Endothelial cell (in vitro differentiated cells): ENCODE measurements around the gene KIF1C. TPM values are rescaled to one million over a fixed set of nuclear protein-coding genes. Genes with fewer than 3 reads are reported as not detected.

Experiments used
- DNase-seq: peaks from one replicate; pipeline ENCODE4 v3.0.0; 2021; ENCODE audit warnings: low spot score
- H3K27ac Mint-ChIP-seq: one replicate; pipeline ENCODE4 v1.8.0; 2021; ENCODE audit warnings: mixed read lengths, inconsistent platforms; ENCODE audit not compliant: unreplicated experiment
- H3K27me3 Mint-ChIP-seq: one replicate; pipeline ENCODE4 v1.8.0; 2021; ENCODE audit warnings: mild to moderate bottlenecking, moderate library complexity, mixed read lengths, inconsistent platforms; ENCODE audit not compliant: unreplicated experiment
- H3K36me3 Mint-ChIP-seq: one replicate; pipeline ENCODE4 v1.8.0; 2021; ENCODE audit warnings: mild to moderate bottlenecking, low read depth, mixed read lengths, inconsistent platforms; ENCODE audit not compliant: unreplicated experiment
- H3K4me1 Mint-ChIP-seq: one replicate; pipeline ENCODE4 v1.8.0; 2021; ENCODE audit warnings: mild to moderate bottlenecking, mixed read lengths, inconsistent platforms; ENCODE audit not compliant: unreplicated experiment
- H3K4me3 Mint-ChIP-seq: one replicate; pipeline ENCODE4 v1.8.0; 2021; ENCODE audit warnings: mild to moderate bottlenecking, mixed read lengths, inconsistent platforms; ENCODE audit not compliant: unreplicated experiment
- H3K9me3 Mint-ChIP-seq: one replicate; pipeline ENCODE4 v1.8.0; 2021; ENCODE audit warnings: mixed read lengths, inconsistent platforms; ENCODE audit not compliant: unreplicated experiment
- long read RNA-seq: library from polyadenylated mRNA; unstranded; transcript quantifications from one replicate; pipeline ENCODE4 v2.0.0, GENCODE V29; 2020; ENCODE audit not compliant: unreplicated experiment
- total RNA-seq: library from RNA; stranded (reverse); fragmentation: NEBNext Ultra II Directional; extraction: Animal tissue kit (Norgen Biotek cat#: 25700); gene quantifications from one replicate; pipeline ENCODE4 v1.2.1, GENCODE V29; 2021; ENCODE audit not compliant: unreplicated experiment
- TF ChIP-seq, protein P1 (sequence below): fragments of 200-600 bp; sonication (generic); IDR thresholded peaks from one replicate; pipeline ENCODE4 v1.5.0; 2021; ENCODE audit warnings: antibody characterized with exemption; ENCODE audit not compliant: unreplicated experiment

KIF1C gene
- 127 TPM for total RNA-seq
- long read RNA-seq, full-length matches to known transcripts = 1 of 5 reads
- long read RNA-seq, partial matches to known transcripts = 0 of 5 reads
- long read RNA-seq, other reads (novel, unspliced or antisense) = 4 of 5 reads

DNA sequence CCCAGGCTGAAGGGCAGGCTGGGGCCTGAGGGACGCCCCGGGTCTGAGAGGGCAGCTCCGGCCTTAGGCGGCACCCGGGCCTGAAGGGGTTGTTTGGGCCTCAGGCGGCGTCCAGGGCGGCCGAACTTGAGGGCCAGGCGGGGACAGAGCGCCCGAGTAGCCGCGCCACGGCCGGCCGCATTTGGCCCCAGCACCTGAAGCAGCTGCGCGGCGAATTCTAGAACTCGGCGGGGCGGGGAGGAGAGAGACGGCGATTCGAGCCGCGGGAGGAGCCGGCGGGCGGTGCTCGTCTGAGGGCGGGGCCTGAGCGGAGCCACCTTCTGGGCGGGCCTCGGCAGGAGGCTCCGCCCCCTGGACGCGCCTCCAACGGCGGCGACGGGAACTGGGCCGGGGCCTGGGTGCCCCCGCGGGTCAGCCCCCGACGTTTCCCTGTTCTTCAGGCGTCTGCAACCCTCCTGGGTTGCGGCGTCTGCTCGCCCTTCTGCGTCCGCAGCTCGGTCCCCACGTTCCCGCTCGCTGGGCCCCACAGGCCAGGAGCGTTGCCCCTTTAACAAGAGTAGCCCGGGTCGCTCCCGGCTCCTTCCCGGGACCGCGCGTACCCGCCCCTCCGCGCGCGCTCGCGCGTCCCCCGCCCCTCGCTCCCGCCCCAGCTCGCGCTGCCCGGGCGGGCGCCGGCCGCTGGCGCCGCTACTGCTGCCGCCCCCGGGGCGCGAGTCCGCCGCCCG, at the start of gene KIF1C, which contains the start of gene INCA1:
Gene KIF1C (plus strand): TSS at position 649 of the 725 bp plus-strand sequence. CDS start 2,297 bp downstream, outside the sequence.
Gene INCA1 (minus strand): TSS at position 221 of the 725 bp plus-strand sequence. CDS start 3,085 bp downstream, outside the sequence.
- TF ChIP-seq, protein P1, sequence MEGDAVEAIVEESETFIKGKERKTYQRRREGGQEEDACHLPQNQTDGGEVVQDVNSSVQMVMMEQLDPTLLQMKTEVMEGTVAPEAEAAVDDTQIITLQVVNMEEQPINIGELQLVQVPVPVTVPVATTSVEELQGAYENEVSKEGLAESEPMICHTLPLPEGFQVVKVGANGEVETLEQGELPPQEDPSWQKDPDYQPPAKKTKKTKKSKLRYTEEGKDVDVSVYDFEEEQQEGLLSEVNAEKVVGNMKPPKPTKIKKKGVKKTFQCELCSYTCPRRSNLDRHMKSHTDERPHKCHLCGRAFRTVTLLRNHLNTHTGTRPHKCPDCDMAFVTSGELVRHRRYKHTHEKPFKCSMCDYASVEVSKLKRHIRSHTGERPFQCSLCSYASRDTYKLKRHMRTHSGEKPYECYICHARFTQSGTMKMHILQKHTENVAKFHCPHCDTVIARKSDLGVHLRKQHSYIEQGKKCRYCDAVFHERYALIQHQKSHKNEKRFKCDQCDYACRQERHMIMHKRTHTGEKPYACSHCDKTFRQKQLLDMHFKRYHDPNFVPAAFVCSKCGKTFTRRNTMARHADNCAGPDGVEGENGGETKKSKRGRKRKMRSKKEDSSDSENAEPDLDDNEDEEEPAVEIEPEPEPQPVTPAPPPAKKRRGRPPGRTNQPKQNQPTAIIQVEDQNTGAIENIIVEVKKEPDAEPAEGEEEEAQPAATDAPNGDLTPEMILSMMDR = no peak
- Mint-ChIP-seq H3K36me3 (peaks cover 20% of the 10 kb centered on the region), H3K27ac (peak within 1 kb of the TSS; percentile 77), H3K4me1 (peaks cover 15% of the 10 kb centered on the region), H3K4me3 (peak within 1 kb of the TSS; percentile 93), H3K27me3 (peaks cover 6% of the 10 kb centered on the region), H3K9me3 (no peaks in the 10 kb centered on the region)
- peak; percentile 88 for DNase-seq

DNA sequence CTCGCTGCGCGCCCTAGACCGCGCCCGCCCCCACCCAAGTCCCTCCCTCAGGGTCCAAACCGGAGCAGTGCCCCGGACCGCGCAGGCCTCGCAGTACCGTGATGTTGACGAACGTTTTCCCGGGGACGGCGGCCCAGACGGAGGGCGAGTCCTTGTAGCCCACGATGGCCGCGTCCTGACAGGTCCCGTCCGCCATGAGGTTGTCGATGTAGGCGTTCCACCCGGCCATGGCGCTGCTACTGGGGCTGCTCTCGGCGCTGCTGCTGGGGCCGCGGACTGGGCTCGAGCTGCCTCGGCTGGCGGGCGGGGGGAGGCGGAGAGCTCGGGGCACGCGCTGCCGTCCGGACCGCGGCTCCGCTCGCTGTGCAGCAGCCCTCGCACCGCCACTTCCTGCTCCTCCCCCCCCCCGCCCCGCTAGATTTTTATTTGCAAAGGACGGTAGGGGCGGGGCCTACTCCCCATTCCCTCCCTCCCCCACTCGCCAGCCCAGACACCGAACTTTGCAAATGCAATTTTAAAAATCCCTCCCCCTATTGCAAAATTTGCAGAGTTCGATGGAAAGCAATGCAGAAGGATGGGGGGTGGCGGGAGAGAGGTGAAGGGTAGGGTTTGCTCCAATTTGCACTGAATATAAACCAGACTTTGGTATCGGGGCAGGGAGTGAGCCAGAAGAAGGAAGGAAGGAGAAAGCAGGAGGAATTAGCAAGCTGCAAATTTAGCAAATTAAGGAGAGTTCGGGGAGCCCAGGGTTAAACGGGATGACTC, 49.4 kb upstream of the KIF1C start, which contains the start of gene PFN1:
Gene PFN1 (minus strand): TSS at position 365 of the 765 bp plus-strand sequence. CDS start 136 bp downstream, at position 229.
- Mint-ChIP-seq H3K4me1 (peaks cover 40% of the 10 kb centered on the region), H3K27ac (peak within 1 kb of the TSS; percentile 94), H3K4me3 (peak within 1 kb of the TSS; percentile 96), H3K9me3 (no peaks in the 10 kb centered on the region), H3K27me3 (peaks cover 26% of the 10 kb centered on the region), H3K36me3 (peaks cover 20% of the 10 kb centered on the region)
- peak; percentile 78 for DNase-seq
- TF ChIP-seq, protein P1 = no peak

DNA sequence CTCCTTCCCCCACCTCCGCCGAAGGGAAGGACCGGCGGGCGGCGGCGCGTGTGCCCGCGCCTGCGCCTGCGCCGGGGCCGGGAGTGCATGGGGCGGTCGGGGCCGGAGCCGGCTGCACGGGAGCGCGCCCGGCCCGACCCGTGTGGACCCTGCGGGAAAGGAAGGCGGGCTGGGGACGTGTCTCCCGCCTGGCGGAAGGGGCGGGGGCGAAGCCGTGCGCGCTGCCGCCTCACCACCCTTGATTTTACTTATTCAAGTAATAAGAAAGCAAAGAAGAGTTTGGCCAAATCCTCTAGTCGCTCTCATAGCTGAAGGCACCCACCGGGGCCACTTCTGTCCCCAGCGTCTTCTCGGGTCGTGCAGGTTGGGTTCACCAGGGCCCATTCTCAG, 48.8 kb upstream of the KIF1C start:
- Mint-ChIP-seq H3K4me1 (peaks cover 44% of the 10 kb centered on the region), H3K36me3 (peaks cover 22% of the 10 kb centered on the region), H3K27ac (peak overlapping the region; percentile 13), H3K4me3 (peak overlapping the region; percentile 96), H3K9me3 (no peaks in the 10 kb centered on the region), H3K27me3 (peaks cover 30% of the 10 kb centered on the region)
- TF ChIP-seq, protein P1 = no peak
- DNase-seq = peak; percentile 83

DNA sequence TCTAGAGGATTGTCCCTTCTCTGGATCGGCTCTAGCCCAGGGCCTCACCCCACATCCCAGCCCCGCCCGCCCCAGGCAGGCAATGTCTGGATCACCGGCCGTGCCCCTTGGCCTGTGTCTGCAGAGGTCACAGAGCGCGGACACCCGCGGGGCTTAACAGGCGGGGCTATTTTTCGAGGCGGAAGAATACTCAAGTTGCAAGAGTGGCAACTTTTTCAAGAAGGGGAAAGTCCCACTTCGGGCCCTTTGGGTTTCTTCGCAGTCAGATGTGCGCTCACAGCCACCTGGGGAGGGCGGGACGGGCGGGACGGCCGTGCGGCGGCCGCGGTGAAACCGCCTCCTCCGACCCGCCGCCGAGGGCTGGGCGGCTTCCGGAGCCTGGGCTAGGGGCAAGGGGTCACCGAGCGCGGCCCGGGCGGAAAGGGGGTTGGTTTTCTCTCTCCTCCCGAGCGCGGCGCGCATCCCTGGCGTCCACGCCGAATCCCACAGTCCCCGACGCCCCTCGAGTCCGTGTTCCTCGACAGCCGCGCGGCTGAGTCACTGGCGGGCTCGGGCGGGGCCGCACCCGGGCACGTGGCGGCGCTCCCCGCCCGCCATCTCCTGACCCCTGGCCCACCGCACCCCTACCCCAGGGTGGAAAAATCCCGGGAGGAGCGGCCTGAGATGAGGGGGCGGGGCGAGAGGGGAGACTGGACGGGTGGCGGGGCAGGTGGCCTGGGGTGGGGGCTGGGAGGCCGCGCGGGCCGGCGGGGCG, 48.3 kb upstream of the KIF1C start:
- H3K27ac Mint-ChIP-seq = peak overlapping the region; percentile 13
- TF ChIP-seq, protein P1 = no peak
- peaks cover 46% of the 10 kb centered on the region for H3K4me1 Mint-ChIP-seq
- peaks cover 31% of the 10 kb centered on the region for H3K27me3 Mint-ChIP-seq
- peaks cover 24% of the 10 kb centered on the region for H3K36me3 Mint-ChIP-seq
- H3K4me3 Mint-ChIP-seq = peak overlapping the region; percentile 83
- H3K9me3 Mint-ChIP-seq = no peaks in the 10 kb centered on the region
- peak; percentile 55 for DNase-seq
